ENCODE measurements around the gene GPR155. TPM values are rescaled to one million over a fixed set of nuclear protein-coding genes. Genes with fewer than 3 reads are reported as not detected.

Gene GPR155
- polyA plus RNA-seq, 3 donors, result 3.4 to 7.6 (median 7.0) TPM

GRCh38 chr2:174492963-174493431 lies 6.2 kb upstream of the GPR155 start:
- Histone ChIP-seq H3K79me2 (ENCODE audit: insufficient read depth, low read length) (no peaks in the 10 kb centered on the region), H3K4me2 (replicated peaks; ENCODE audit: extremely low read depth, low read length, poor library complexity, severe bottlenecking) (peak overlapping the region; percentile 77), H3K27me3 (ENCODE audit: control insufficient read depth in 2 of 2, insufficient read depth in 2 of 2, low read length in 2 of 2) (no peaks in the 10 kb centered on the region), H2AFZ (ENCODE audit: insufficient read depth, low read depth, low read length, poor library complexity, severe bottlenecking) (peak overlapping the region; percentile 67), H3K4me1 (ENCODE audit: control insufficient read depth in 1 of 2, insufficient read depth in 2 of 2, low read length in 2 of 2) (peaks cover 19 to 21% of the 10 kb centered on the region in 2 donors), H3K9ac (ENCODE audit: insufficient read depth, low read length, poor library complexity, severe bottlenecking) (peak overlapping the region; percentile 30), H3K9me3 (replicated peaks in 1 of 2; ENCODE audit: control insufficient read depth in 1 of 2, insufficient read depth in 1 of 2, low read length in 2 of 2) (no peaks in the 10 kb centered on the region), H3K4me3 (replicated peaks in 1 of 3; ENCODE audit: low read depth in 2 of 3, low read length in 3 of 3) (peak overlapping the region; percentile 22 to 63 (median 38)), H3K36me3 (replicated peaks in 1 of 2; ENCODE audit: control insufficient read depth in 1 of 2, insufficient read depth in 2 of 2, low read length in 2 of 2) (no peaks in the 10 kb centered on the region), H3K27ac (ENCODE audit: low read depth in 1 of 2, low read length in 2 of 2) (peak overlapping the region; percentile 83 to 90), H4K20me1 (ENCODE audit: insufficient read depth, low read length) (no peaks in the 10 kb centered on the region)
- WGBS (ENCODE audit: insufficient coverage), result 40% methylated on average over 5 of the region's 7 CpGs
- H3K4me1 Mint-ChIP-seq, result peaks cover 32% of the 10 kb centered on the region
- intact Hi-C loops (cut with micrococcal nuclease), result no loop called here
- TF ChIP-seq CTCF (IDR thresholded peaks at IDR 0.05), result no peak
- peak; percentile 43 to 73 (median 55) for DNase-seq
- peaks cover 0 to 3% (median 0%) of the 10 kb centered on the region in 3 donors for H3K27me3 Mint-ChIP-seq (ENCODE audit: low read depth in 3 of 3)
- peaks cover 0 to 3% (median 0%) of the 10 kb centered on the region in 7 donors for H3K9me3 Mint-ChIP-seq
- peak overlapping the region; percentile 87 to 95 (median 93) for H3K27ac Mint-ChIP-seq
- peaks cover 0 to 1% of the 10 kb centered on the region in 2 donors for H3K36me3 Mint-ChIP-seq
- peak overlapping the region; percentile 63 to 65 for H3K4me3 Mint-ChIP-seq

GRCh38 chr2:174491947-174492346 lies 5.1 kb upstream of the GPR155 start:
- Mint-ChIP-seq H3K9me3 (peaks cover 0 to 3% (median 0%) of the 10 kb centered on the region in 7 donors), H3K36me3 (peaks cover 0 to 1% of the 10 kb centered on the region in 2 donors), H3K27ac (peak overlapping the region in 1 of 7 donors; percentile 61), H3K27me3 (ENCODE audit: low read depth in 3 of 3) (peaks cover 0 to 7% (median 0%) of the 10 kb centered on the region in 3 donors), H3K4me3 (no peak overlapping the region), H3K4me1 (peaks cover 32% of the 10 kb centered on the region)
- Histone ChIP-seq H3K4me3 (replicated peaks in 1 of 3; ENCODE audit: low read depth in 2 of 3, low read length in 3 of 3) (no peak overlapping the region), H3K27ac (ENCODE audit: low read depth in 1 of 2, low read length in 2 of 2) (no peak overlapping the region), H3K27me3 (ENCODE audit: control insufficient read depth in 2 of 2, insufficient read depth in 2 of 2, low read length in 2 of 2) (no peaks in the 10 kb centered on the region), H3K36me3 (replicated peaks in 1 of 2; ENCODE audit: control insufficient read depth in 1 of 2, insufficient read depth in 2 of 2, low read length in 2 of 2) (no peaks in the 10 kb centered on the region), H3K9me3 (replicated peaks in 1 of 2; ENCODE audit: control insufficient read depth in 1 of 2, insufficient read depth in 1 of 2, low read length in 2 of 2) (no peaks in the 10 kb centered on the region), H3K9ac (ENCODE audit: insufficient read depth, low read length, poor library complexity, severe bottlenecking) (no peak overlapping the region), H3K4me2 (replicated peaks; ENCODE audit: extremely low read depth, low read length, poor library complexity, severe bottlenecking) (no peak overlapping the region), H3K79me2 (ENCODE audit: insufficient read depth, low read length) (no peaks in the 10 kb centered on the region), H3K4me1 (ENCODE audit: control insufficient read depth in 1 of 2, insufficient read depth in 2 of 2, low read length in 2 of 2) (peaks cover 19 to 21% of the 10 kb centered on the region in 2 donors), H4K20me1 (ENCODE audit: insufficient read depth, low read length) (no peaks in the 10 kb centered on the region), H2AFZ (ENCODE audit: insufficient read depth, low read depth, low read length, poor library complexity, severe bottlenecking) (no peak overlapping the region)
- TF ChIP-seq CTCF (IDR thresholded peaks at IDR 0.05), result no peak
- no peak for DNase-seq
- intact Hi-C loops (cut with micrococcal nuclease), result no loop called here
- WGBS (ENCODE audit: insufficient coverage), result no CpG with 5 or more reads among the region's 2 CpGs
